ENCODE measurements around the gene TMEM132E.

- TF ChIP-seq CTCF (IDR thresholded peaks at IDR 0.05), result peak; percentile 91
- no peak for TF ChIP-seq ZFX (IDR thresholded peaks at IDR 0.05; ENCODE audit: borderline replicate concordance)
Measured at GRCh38 chr17:34637548-34638525, 58.5 kb downstream of the TMEM132E start.

Data from 22Rv1 (cell line).